Mesendoderm (in vitro differentiated cells): ENCODE results near the gene NPHS1.
A peak's percentile ranks its signal among the peaks of the same experiment; 100 is the strongest.
"Not testable (repeated sequence)": the region's sequence is repeated elsewhere in the genome, so short reads cannot be mapped to it uniquely, and the experiment has no call there.

Source experiments
- DNase-seq: peaks from one replicate; pipeline ENCODE4 v3.0.0; 2013
- H2AK5ac ChIP-seq: 2 replicates; pipeline ENCODE4 v1.6.1; 2013; ENCODE audit warnings: low read length, inconsistent platforms
- H2BK120ac ChIP-seq: 2 replicates; pipeline ENCODE4 v1.6.1; 2013; ENCODE audit warnings: low read depth, mild to moderate bottlenecking, low read length, moderate library complexity, mixed read lengths
- H2BK15ac ChIP-seq: replicated peaks from 2 replicates; pipeline ENCODE4 v1.6.1; 2013; ENCODE audit warnings: low read depth, mild to moderate bottlenecking, moderate library complexity
- H2BK5ac ChIP-seq: 2 replicates; pipeline ENCODE4 v1.6.1; 2013; ENCODE audit warnings: low read length, inconsistent platforms
- H3K18ac ChIP-seq: 2 replicates; pipeline ENCODE4 v1.6.1; 2013; ENCODE audit warnings: mild to moderate bottlenecking, low read length, mixed read lengths
- H3K23ac ChIP-seq: one replicate; pipeline ENCODE4 v1.6.1; 2013; ENCODE audit warnings: low read length
- H3K27ac ChIP-seq: 2 replicates; pipeline ENCODE4 v1.5.1; 2013; ENCODE audit warnings: low read depth, mild to moderate bottlenecking, inconsistent platforms, low read length, moderate library complexity
- H3K27me3 ChIP-seq: 2 replicates; pipeline ENCODE4 v1.6.1; 2013; ENCODE audit warnings: low read length, control low read depth, mild to moderate bottlenecking, inconsistent platforms; ENCODE audit not compliant: insufficient read depth, poor library complexity
- H3K36me3 ChIP-seq: 2 replicates; pipeline ENCODE4 v1.6.1; 2013; ENCODE audit warnings: low read length, inconsistent platforms; ENCODE audit not compliant: control insufficient read depth, insufficient read depth
- H3K4ac ChIP-seq: one replicate; pipeline ENCODE4 v1.6.1; 2013; ENCODE audit warnings: low read depth, mild to moderate bottlenecking, low read length, moderate library complexity
- H3K4me1 ChIP-seq: 2 replicates; pipeline ENCODE4 v1.6.1; 2013; ENCODE audit warnings: low read depth, low read length, inconsistent platforms; ENCODE audit not compliant: control insufficient read depth
- H3K4me2 ChIP-seq: 2 replicates; pipeline ENCODE4 v1.6.1; 2013; ENCODE audit warnings: low read length
- H3K4me3 ChIP-seq: 2 replicates; pipeline ENCODE4 v1.5.1; 2013; ENCODE audit warnings: mild to moderate bottlenecking, low read length
- H3K56ac ChIP-seq: one replicate; pipeline ENCODE4 v1.6.1; 2013; ENCODE audit warnings: low read length
- H3K79me1 ChIP-seq: 2 replicates; pipeline ENCODE4 v1.6.1; 2013; ENCODE audit warnings: low read length, inconsistent platforms
- H3K79me2 ChIP-seq: 2 replicates; pipeline ENCODE4 v1.6.1; 2013; ENCODE audit warnings: mild to moderate bottlenecking, low read length; ENCODE audit not compliant: control insufficient read depth, insufficient read depth
- H3K9ac ChIP-seq: 2 replicates; pipeline ENCODE4 v1.6.1; 2013; ENCODE audit warnings: low read length, inconsistent platforms
- H4K5ac ChIP-seq: one replicate; pipeline ENCODE4 v1.6.1; 2013; ENCODE audit warnings: low read length
- H4K8ac ChIP-seq: one replicate; pipeline ENCODE4 v1.6.1; 2013; ENCODE audit warnings: low read depth, mild to moderate bottlenecking, control low read depth, low read length, moderate library complexity
- WGBS: extraction: QIAGEN DNeasy Blood & Tissue Kit; methylation state at CpG from one replicate; pipeline ENCODE4 v1.1.7; 2013; ENCODE audit warnings: low lambda C conversion rate, missing lambda C conversion rate; ENCODE audit not compliant: insufficient coverage; ENCODE audit errors: extremely low coverage; 5-methylcytosine and 5-hydroxymethylcytosine counted together

Gene NPHS1

DNA sequence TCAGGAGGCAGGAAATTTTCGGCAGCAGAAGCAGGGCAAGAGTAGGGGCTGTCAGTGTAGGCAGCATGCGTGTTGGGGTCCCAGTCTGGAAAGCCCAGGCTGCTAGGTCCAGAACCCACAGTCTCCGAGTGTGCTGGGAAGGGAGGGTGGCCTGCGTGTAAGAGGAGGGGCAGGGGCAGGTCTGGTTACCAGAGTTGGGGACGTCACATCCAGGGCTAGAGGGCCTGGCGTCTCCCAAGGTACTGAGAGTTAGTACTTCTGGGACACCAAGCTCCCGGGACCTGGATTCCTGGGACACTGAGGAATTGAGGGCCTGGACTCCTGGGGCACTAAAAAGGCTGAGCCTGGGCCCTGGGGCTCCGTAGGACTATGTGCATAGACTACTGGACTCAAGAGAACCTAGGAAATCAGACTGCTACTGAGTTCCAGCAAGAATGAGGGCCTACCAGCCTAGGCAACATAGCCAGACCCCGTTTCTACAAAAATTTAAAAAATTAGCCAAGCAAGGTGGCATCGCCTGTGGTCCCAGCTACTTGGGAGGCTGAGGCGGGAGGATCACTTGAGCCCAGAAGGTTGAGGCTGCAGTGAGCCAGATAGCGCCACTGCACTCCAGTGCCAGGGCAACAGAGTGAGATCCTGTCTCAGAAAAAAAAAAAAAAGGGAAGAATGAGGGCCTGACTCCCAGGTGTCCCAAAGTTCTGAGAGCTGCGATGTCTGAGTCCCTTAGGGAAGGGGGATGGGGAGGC is 45.6 kb upstream of the NPHS1 start:
- no peak overlapping the region for H3K4me3 ChIP-seq
- no peak overlapping the region for H3K18ac ChIP-seq
- H4K5ac ChIP-seq = no peak overlapping the region
- no peak overlapping the region for H2BK15ac ChIP-seq
- no peak overlapping the region for H2AK5ac ChIP-seq
- no peak for DNase-seq
- no peak overlapping the region for H3K4me2 ChIP-seq
- H3K4ac ChIP-seq = no peak overlapping the region
- H3K4me1 ChIP-seq = peaks cover 7% of the 10 kb centered on the region
- peaks cover 2% of the 10 kb centered on the region for H3K79me2 ChIP-seq
- peak overlapping the region; percentile 90 for H3K56ac ChIP-seq
- no CpG with 5 or more reads among the region's 13 CpGs for WGBS
- peak overlapping the region; percentile 86 for H3K9ac ChIP-seq
- H3K27ac ChIP-seq = no peak overlapping the region
- no peak overlapping the region for H4K8ac ChIP-seq
- H3K79me1 ChIP-seq = peaks cover 6% of the 10 kb centered on the region
- H2BK120ac ChIP-seq = no peak overlapping the region
- H3K23ac ChIP-seq = no peak overlapping the region
- H2BK5ac ChIP-seq = no peak overlapping the region
- peaks cover 8% of the 10 kb centered on the region for H3K36me3 ChIP-seq
- no peaks in the 10 kb centered on the region for H3K27me3 ChIP-seq

DNA sequence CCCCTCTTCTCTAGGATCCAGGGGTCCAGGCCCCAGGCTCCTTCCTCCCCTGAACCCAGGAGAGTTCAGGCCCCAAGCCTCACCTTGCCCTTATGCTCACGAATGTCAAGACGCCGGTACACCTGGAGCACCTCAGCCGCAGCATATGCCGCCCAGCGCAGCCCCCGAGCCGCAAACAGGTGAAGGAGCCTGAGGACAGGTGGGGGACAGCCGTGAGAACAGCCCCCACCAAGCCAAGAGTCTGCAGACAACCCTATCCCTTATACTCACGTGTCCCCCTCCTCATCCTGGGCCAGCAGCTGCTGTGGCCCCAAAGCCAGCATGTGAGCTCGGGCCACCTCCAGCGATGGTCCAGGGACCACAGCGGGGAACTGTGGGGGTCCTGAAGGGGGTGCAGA is 44.3 kb upstream of the NPHS1 start:
- no peak for DNase-seq
- H3K27ac ChIP-seq = no peak overlapping the region
- no peak overlapping the region for H3K4ac ChIP-seq
- H3K4me2 ChIP-seq = no peak overlapping the region
- no peak overlapping the region for H2BK5ac ChIP-seq
- H3K79me1 ChIP-seq = peaks cover 6% of the 10 kb centered on the region
- no peak overlapping the region for H4K5ac ChIP-seq
- H3K9ac ChIP-seq = no peak overlapping the region
- no peak overlapping the region for H3K23ac ChIP-seq
- H2BK120ac ChIP-seq = no peak overlapping the region
- no peak overlapping the region for H3K4me3 ChIP-seq
- H3K56ac ChIP-seq = no peak overlapping the region
- H3K79me2 ChIP-seq = peaks cover 2% of the 10 kb centered on the region
- no peaks in the 10 kb centered on the region for H3K27me3 ChIP-seq
- H3K36me3 ChIP-seq = peaks cover 8% of the 10 kb centered on the region
- no peak overlapping the region for H3K18ac ChIP-seq
- no peak overlapping the region for H2BK15ac ChIP-seq
- no peak overlapping the region for H4K8ac ChIP-seq
- no CpG with 5 or more reads among the region's 13 CpGs for WGBS
- H2AK5ac ChIP-seq = no peak overlapping the region
- no peaks in the 10 kb centered on the region for H3K4me1 ChIP-seq

DNA sequence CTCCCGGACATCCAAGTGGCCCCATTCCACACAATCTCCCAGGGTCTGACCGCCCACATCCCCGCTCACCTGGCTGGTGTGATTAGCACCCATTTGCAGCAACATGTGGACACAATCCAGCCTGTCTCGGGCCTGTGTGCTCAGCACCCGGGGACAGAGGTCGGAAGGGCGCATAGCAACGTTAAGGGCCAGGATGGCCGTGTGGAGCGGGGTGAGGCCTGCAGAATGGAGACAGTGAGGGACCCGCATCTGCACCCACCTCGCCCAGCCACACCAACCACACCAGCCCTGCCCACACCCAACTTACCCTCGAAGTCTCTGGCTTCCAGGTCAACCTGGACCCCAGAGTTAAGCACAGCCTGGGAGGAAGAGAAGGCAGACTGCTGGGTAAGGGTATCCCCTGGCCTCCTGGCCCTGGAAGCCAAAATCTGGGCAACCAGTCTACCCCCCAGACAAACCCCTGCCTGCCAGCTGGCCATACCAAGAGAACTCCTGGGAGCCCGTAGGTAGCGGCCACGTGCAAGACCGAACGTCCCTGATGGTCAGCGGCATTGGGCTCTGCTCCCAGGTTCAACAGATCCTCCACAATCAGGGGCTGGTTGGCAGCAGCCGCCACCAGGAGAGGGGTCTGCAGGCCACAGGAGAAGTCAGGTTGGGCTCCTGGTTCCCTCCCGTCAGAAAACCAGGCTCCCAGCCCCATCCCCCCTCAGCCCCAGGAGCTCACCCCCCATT is 43.8 kb upstream of the NPHS1 start:
- Histone ChIP-seq H2BK120ac (no peak overlapping the region), H2BK15ac (no peak overlapping the region), H3K27ac (no peak overlapping the region), H3K4me2 (no peak overlapping the region), H3K4me1 (no peaks in the 10 kb centered on the region), H3K23ac (no peak overlapping the region), H3K9ac (no peak overlapping the region), H2AK5ac (no peak overlapping the region), H4K8ac (no peak overlapping the region), H3K4ac (no peak overlapping the region), H2BK5ac (no peak overlapping the region), H3K27me3 (no peaks in the 10 kb centered on the region), H3K4me3 (no peak overlapping the region), H3K36me3 (peaks cover 8% of the 10 kb centered on the region), H3K79me2 (peaks cover 2% of the 10 kb centered on the region), H3K56ac (no peak overlapping the region), H3K18ac (no peak overlapping the region), H4K5ac (no peak overlapping the region), H3K79me1 (peaks cover 6% of the 10 kb centered on the region)
- no CpG with 5 or more reads among the region's 21 CpGs for whole genome bisulfite sequencing
- DNase-seq = no peak

DNA sequence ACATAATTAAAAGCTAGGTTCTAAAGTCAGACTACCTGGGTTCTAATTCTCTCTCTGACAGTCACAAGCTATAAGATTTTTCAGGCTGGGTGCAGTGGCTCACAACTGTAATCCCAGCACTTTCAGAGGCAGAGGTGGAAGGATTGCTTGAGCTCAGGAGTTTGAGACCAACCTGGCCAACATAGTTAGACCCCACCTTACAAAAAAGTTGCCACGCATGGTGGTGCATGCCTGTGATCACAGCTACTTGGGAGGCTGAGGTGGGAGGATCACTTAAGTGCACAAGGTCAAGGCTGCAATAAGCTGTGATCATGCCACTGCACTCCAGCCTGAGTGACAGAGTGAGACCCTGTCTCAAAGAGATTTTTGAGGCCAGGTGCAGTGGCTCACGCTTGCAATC is 42.0 kb upstream of the NPHS1 start:
- WGBS = no CpG with 5 or more reads among the region's 2 CpGs
- H3K4ac ChIP-seq = no peak overlapping the region
- no peak overlapping the region for H4K5ac ChIP-seq

DNA sequence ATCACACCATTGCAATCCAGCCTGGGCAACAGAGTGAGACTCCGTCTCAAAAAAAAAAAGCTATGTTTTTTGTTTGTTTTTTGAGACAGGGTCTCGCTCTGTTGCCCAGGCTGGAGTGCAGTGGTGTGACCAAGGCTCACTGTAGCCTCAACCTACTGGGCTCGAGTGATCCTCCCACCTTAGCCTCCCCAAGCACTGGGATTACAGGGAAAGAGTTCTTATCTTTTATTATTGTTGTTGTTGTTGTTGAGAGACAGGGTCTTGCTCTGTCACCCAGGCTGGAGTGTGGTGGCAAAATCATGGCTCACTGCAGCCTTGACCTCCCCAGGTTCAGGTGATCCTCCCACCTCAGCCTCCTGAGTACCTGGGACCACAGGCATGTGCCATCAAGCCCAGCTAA is 39.5 kb upstream of the NPHS1 start:
- not testable (repeated sequence) for H3K27ac ChIP-seq, H3K4me1 ChIP-seq, H3K4ac ChIP-seq, H2BK15ac ChIP-seq, H4K8ac ChIP-seq, H3K79me2 ChIP-seq, H2AK5ac ChIP-seq, H3K9ac ChIP-seq, H3K4me3 ChIP-seq, H3K4me2 ChIP-seq, H2BK120ac ChIP-seq, H3K79me1 ChIP-seq, H3K18ac ChIP-seq, H3K23ac ChIP-seq, H3K56ac ChIP-seq, H4K5ac ChIP-seq, DNase-seq, H2BK5ac ChIP-seq, H3K27me3 ChIP-seq
- WGBS = no CpG with 5 or more reads among the region's 3 CpGs
- peaks cover 15% of the 10 kb centered on the region for H3K36me3 ChIP-seq

More for the DNA sequence above, 42.0 kb upstream of the NPHS1 start:
- Histone ChIP-seq H2BK15ac (no peak overlapping the region), H2AK5ac (no peak overlapping the region), H3K56ac (no peak overlapping the region), H3K36me3 (peaks cover 11% of the 10 kb centered on the region), H3K4me2 (no peak overlapping the region), H3K27me3 (no peaks in the 10 kb centered on the region), H3K4me1 (no peaks in the 10 kb centered on the region), H2BK5ac (no peak overlapping the region), H2BK120ac (no peak overlapping the region), H3K79me2 (peaks cover 2% of the 10 kb centered on the region), H3K4me3 (no peak overlapping the region), H3K27ac (no peak overlapping the region), H3K23ac (no peak overlapping the region), H4K8ac (no peak overlapping the region), H3K9ac (no peak overlapping the region), H3K79me1 (peaks cover 6% of the 10 kb centered on the region), H3K18ac (no peak overlapping the region)
- DNase-seq = no peak
